Measurements from ENCODE around the gene NAV2.

GRCh38 chr11:19790831-19791552 is 78.4 kb downstream of the NAV2 start:
- TF ChIP-seq CTCF (IDR thresholded peaks at IDR 0.05; ENCODE audit: borderline replicate concordance, extremely low read depth, low read length, poor library complexity, severe bottlenecking) (no peak), EZH2 (IDR thresholded peaks at IDR 0.05; ENCODE audit: borderline replicate concordance, low read depth, low read length, severe bottlenecking) (no peak)

Data from DND-41 (cell line).